ENCODE results near the gene ZNF644.

ZNF644 gene

DNA sequence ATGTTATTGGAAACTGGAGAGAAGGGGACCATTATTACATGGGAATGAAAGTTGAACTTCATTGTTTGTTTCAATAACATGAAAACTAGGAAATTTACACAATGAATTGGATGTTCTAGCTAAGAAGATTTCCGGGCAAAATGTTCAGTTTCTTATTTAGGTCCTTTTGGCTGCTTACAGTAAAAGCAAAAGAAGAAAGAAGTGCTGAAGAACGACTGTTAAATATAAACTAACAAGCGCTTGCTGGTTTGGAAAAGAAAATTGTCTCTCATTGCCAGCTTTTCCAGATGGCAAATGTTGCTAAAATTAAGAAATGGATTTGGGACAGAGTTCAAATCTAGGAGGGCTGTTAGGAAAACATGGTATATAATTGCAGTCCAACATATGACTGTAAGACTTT is 139.6 kb downstream of the ZNF644 start:
- Histone ChIP-seq H3K36me3 (ENCODE audit: control insufficient read depth, insufficient read depth, low read length) (no peaks in the 10 kb centered on the region), H3K4me3 (replicated peaks; ENCODE audit: low read depth, low read length) (no peak overlapping the region), H3K27me3 (replicated peaks; ENCODE audit: control insufficient read depth, insufficient read depth, low read length) (no peaks in the 10 kb centered on the region)
- no peak for DNase-seq (ENCODE audit: extremely low read depth, insufficient read length)
- no peak for TF ChIP-seq CTCF (IDR thresholded peaks at IDR 0.05; ENCODE audit: insufficient read depth, low read length, poor library complexity, severe bottlenecking)

DNA sequence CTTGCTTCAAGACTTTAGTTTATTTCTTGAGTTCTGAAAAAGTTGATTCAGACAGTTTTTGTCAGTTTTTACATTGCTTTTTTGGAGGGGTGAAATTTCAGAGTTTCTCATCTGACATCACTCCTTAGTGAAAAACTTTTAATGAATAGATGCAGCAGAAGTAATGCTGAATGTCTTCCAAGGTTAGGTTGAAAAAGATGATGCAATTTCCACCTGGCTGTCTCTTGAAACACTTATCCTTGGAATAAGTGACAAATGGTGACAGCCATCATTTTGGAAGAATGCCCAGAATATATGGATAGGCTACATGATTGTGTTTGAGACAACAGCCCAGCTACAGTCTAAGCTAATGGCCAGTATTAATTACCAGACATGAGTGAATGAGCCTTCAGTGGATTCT is 140.8 kb downstream of the ZNF644 start:
- Histone ChIP-seq H3K36me3 (ENCODE audit: control insufficient read depth, insufficient read depth, low read length) (no peaks in the 10 kb centered on the region), H3K4me3 (replicated peaks; ENCODE audit: low read depth, low read length) (no peak overlapping the region), H3K27me3 (replicated peaks; ENCODE audit: control insufficient read depth, insufficient read depth, low read length) (no peaks in the 10 kb centered on the region)
- no peak for TF ChIP-seq CTCF (IDR thresholded peaks at IDR 0.05; ENCODE audit: insufficient read depth, low read length, poor library complexity, severe bottlenecking)
- no peak for DNase-seq (ENCODE audit: extremely low read depth, insufficient read length)

DNA sequence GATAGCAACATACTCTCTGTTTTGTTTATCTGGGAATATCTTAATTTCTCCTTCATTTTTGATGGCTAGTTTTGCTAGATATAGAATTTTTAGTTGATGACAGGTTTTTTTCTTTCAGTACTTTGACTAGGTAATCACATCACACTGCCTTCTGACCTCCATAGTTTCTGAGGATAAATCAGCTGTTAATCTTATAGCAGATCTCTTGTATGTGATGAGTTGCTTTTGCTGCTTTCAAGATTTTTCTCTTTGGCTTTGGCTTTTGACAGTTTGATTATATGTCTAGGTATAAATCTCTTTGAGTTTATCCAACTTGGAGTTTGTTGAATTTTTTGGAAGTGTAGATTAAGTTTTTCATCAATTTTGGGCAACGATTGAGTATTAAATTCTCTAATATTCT is 142.6 kb downstream of the ZNF644 start:
- Histone ChIP-seq H3K36me3 (ENCODE audit: control insufficient read depth, insufficient read depth, low read length) (no peaks in the 10 kb centered on the region), H3K4me3 (replicated peaks; ENCODE audit: low read depth, low read length) (no peak overlapping the region), H3K27me3 (replicated peaks; ENCODE audit: control insufficient read depth, insufficient read depth, low read length) (no peaks in the 10 kb centered on the region)
- no peak for DNase-seq (ENCODE audit: extremely low read depth, insufficient read length)
- TF ChIP-seq CTCF (IDR thresholded peaks at IDR 0.05; ENCODE audit: insufficient read depth, low read length, poor library complexity, severe bottlenecking): no peak

DNA sequence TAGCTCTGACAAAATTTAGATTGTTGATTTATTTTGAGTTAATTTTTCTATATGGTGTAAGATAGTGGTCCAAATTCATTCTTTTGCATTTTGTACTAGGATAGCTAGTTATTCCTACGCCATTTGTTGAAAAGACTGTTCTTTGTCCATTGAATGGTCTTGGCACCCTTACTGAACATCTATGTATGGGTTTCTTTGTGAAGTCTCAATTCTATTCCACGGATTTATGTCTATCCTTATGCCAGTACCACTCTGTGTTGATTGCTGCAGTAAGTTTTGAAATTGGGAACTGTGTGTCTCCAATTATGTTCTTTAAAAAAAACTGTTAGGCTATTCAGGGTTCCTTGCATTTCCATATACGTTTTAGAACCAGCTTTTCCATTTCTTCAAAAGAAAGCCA is 145.7 kb downstream of the ZNF644 start:
- DNase-seq (ENCODE audit: extremely low read depth, insufficient read length): no peak
- no peaks in the 10 kb centered on the region for H3K36me3 ChIP-seq (ENCODE audit: control insufficient read depth, insufficient read depth, low read length)
- TF ChIP-seq CTCF (IDR thresholded peaks at IDR 0.05; ENCODE audit: insufficient read depth, low read length, poor library complexity, severe bottlenecking): no peak
- H3K4me3 ChIP-seq (replicated peaks; ENCODE audit: low read depth, low read length): no peak overlapping the region
- H3K27me3 ChIP-seq (replicated peaks; ENCODE audit: control insufficient read depth, insufficient read depth, low read length): no peaks in the 10 kb centered on the region

All from GM06990 (cell line).